Nephron progenitor cell (in vitro differentiated cells): ENCODE measurements around the gene FOXP1.
A peak's percentile ranks its signal among the peaks of the same experiment; 100 is the strongest.

ENCODE experiments used
- DNase-seq: peaks from one replicate; pipeline ENCODE4 v3.0.0; 2021
- H3K27ac Mint-ChIP-seq: 2 replicates; pipeline ENCODE4 v1.8.0; 2021; ENCODE audit warnings: mild to moderate bottlenecking, moderate library complexity, mixed read lengths
- H3K27me3 Mint-ChIP-seq: 2 replicates; pipeline ENCODE4 v1.8.0; 2021; ENCODE audit warnings: mild to moderate bottlenecking, low read depth, mixed read lengths; ENCODE audit not compliant: poor library complexity
- H3K36me3 Mint-ChIP-seq: 2 replicates; pipeline ENCODE4 v1.8.0; 2021; ENCODE audit warnings: low read depth, mixed read lengths
- H3K4me1 Mint-ChIP-seq: 2 replicates; pipeline ENCODE4 v1.8.0; 2021; ENCODE audit warnings: mixed read lengths
- H3K4me3 Mint-ChIP-seq: 2 replicates; pipeline ENCODE4 v1.8.0; 2021; ENCODE audit warnings: mild to moderate bottlenecking, moderate library complexity, mixed read lengths
- H3K9me3 Mint-ChIP-seq: 2 replicates; pipeline ENCODE4 v1.8.0; 2021; ENCODE audit warnings: mild to moderate bottlenecking, moderate library complexity, mixed read lengths
- TF ChIP-seq, protein P1 (sequence below): fragments of 200-600 bp; sonication (generic); IDR thresholded peaks from 2 replicates; pipeline ENCODE4 v1.5.0; 2021; ENCODE audit warnings: antibody characterized with exemption

FOXP1 gene

DNA sequence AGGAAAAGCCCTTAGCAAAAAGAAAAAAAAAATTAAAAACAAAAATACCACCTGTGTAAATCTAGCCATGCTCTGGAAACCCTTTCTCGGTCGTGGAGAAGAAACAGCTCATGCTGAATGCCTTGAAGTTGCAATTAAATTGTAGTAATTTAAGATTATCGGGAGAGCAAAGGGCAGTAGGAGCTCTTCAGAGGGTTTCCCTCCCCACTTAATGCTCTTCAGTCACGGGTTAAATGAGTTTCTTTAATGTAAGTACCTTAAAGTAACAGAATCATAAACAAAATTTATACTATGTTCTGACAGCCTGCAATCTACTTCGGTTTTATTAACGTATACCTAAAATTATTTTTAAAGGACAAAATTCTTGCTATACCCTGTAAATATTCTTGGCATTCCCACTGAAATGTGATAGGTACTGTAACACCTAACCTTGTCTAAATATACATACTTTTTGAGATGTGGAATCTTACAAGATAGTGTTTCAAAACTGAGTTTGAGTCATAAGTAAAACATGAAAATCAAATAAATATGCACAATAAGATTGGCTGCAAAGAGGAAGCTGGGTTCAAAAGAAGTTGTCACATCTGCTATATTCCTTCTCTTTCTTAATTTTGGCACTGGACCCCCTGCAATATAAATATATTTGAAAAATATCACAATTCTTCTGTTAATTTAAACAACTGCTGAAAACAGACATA is 5.3 kb downstream of the FOXP1 start:
- H3K27ac Mint-ChIP-seq: no peak overlapping the region
- peaks cover 10% of the 10 kb centered on the region for H3K27me3 Mint-ChIP-seq
- TF ChIP-seq, protein P1, sequence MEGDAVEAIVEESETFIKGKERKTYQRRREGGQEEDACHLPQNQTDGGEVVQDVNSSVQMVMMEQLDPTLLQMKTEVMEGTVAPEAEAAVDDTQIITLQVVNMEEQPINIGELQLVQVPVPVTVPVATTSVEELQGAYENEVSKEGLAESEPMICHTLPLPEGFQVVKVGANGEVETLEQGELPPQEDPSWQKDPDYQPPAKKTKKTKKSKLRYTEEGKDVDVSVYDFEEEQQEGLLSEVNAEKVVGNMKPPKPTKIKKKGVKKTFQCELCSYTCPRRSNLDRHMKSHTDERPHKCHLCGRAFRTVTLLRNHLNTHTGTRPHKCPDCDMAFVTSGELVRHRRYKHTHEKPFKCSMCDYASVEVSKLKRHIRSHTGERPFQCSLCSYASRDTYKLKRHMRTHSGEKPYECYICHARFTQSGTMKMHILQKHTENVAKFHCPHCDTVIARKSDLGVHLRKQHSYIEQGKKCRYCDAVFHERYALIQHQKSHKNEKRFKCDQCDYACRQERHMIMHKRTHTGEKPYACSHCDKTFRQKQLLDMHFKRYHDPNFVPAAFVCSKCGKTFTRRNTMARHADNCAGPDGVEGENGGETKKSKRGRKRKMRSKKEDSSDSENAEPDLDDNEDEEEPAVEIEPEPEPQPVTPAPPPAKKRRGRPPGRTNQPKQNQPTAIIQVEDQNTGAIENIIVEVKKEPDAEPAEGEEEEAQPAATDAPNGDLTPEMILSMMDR: no peak
- peaks cover 58% of the 10 kb centered on the region for H3K4me1 Mint-ChIP-seq
- H3K4me3 Mint-ChIP-seq: peak overlapping the region; percentile 74
- DNase-seq: no peak
- H3K36me3 Mint-ChIP-seq: peaks cover 16% of the 10 kb centered on the region
- H3K9me3 Mint-ChIP-seq: no peaks in the 10 kb centered on the region

- peak overlapping the region; percentile 74 for H3K4me3 Mint-ChIP-seq
- TF ChIP-seq, protein P1: no peak
- peaks cover 58% of the 10 kb centered on the region for H3K4me1 Mint-ChIP-seq
- H3K27me3 Mint-ChIP-seq: peaks cover 8% of the 10 kb centered on the region
- DNase-seq: no peak
- peaks cover 16% of the 10 kb centered on the region for H3K36me3 Mint-ChIP-seq
- H3K27ac Mint-ChIP-seq: no peak overlapping the region
- H3K9me3 Mint-ChIP-seq: no peaks in the 10 kb centered on the region
Observed at GRCh38 chr3:71577011-71577410, 6.5 kb downstream of the FOXP1 start.

GRCh38 chr3:71575433-71575832 is 8.1 kb downstream of the FOXP1 start:
- Mint-ChIP-seq H3K27me3 (peaks cover 8% of the 10 kb centered on the region), H3K36me3 (peaks cover 30% of the 10 kb centered on the region), H3K4me3 (no peak overlapping the region), H3K9me3 (no peaks in the 10 kb centered on the region), H3K27ac (no peak overlapping the region), H3K4me1 (peaks cover 51% of the 10 kb centered on the region)
- TF ChIP-seq, protein P1: no peak
- DNase-seq: no peak

- Mint-ChIP-seq H3K27me3 (peaks cover 8% of the 10 kb centered on the region), H3K27ac (no peak overlapping the region), H3K4me3 (no peak overlapping the region), H3K36me3 (peaks cover 38% of the 10 kb centered on the region), H3K9me3 (no peaks in the 10 kb centered on the region), H3K4me1 (peaks cover 32% of the 10 kb centered on the region)
- TF ChIP-seq, protein P1: no peak
- no peak for DNase-seq
Observed at GRCh38 chr3:71573181-71573580, 10.3 kb downstream of the FOXP1 start.

- TF ChIP-seq, protein P1: no peak
- Mint-ChIP-seq H3K27ac (no peak overlapping the region), H3K4me1 (peaks cover 35% of the 10 kb centered on the region), H3K9me3 (no peaks in the 10 kb centered on the region), H3K27me3 (peaks cover 4% of the 10 kb centered on the region), H3K36me3 (peaks cover 56% of the 10 kb centered on the region), H3K4me3 (no peak overlapping the region)
- no peak for DNase-seq
Observed at GRCh38 chr3:71570546-71570945, 13.0 kb downstream of the FOXP1 start.

- TF ChIP-seq, protein P1: no peak
- no peak overlapping the region for H3K4me3 Mint-ChIP-seq
- no peak overlapping the region for H3K27ac Mint-ChIP-seq
- no peaks in the 10 kb centered on the region for H3K9me3 Mint-ChIP-seq
- H3K4me1 Mint-ChIP-seq: peaks cover 44% of the 10 kb centered on the region
- DNase-seq: no peak
- H3K36me3 Mint-ChIP-seq: peaks cover 61% of the 10 kb centered on the region
- no peaks in the 10 kb centered on the region for H3K27me3 Mint-ChIP-seq
Observed at GRCh38 chr3:71568207-71568606, 15.3 kb downstream of the FOXP1 start.
